Esophagus mucosa (tissue), 1 donor: Measurements from ENCODE around the gene BTNL9. TPM values are rescaled to one million over a fixed set of nuclear protein-coding genes. Genes with fewer than 3 reads are reported as not detected.
"Not testable (repeated sequence)": the region's sequence is repeated elsewhere in the genome, so short reads cannot be mapped to it uniquely, and the experiment has no call there.

Experiments
- ATAC-seq: fragments of 200-7000 bp; cut with Tn5 transposase; one replicate; pipeline ENCODE4 v1.9.1; 2020
- total RNA-seq: library from RNA; stranded (reverse); gene quantifications from one replicate; pipeline ENCODE4 v1.2.4, GENCODE V29; 2023
- donor health status: DM: yes; HTN: yes; CAD: no.

Gene BTNL9
- total RNA-seq, 1 donor from 2014 or later = 2.5 TPM

- ATAC-seq = no peak
Observed at GRCh38 chr5:181043285-181044092, 3.4 kb downstream of the BTNL9 start.

DNA sequence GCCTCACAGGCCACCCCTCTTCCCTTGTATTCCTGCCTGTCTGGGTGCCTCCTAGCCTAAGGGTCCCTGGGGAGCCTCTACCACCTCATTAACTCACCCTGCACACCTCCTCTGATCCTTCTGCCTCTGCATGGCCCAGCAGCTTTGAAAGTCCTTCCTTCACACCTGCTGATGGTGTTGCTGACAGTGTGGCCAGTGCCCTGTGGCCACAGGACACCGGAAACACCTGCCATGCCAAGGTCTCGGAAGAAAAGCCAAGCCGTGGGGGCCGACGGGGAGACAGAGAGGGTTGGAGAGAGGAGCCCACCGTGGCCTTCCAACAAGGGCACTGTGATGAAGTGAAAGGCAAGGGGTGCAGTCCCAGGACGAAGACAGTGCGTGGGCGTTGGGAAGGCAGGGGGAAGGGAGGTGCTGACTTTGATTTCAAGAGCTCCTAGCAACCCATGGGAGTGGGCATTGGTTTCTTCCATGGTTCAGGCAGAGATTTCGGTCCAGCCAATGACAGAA is 4.1 kb downstream of the BTNL9 start:
- no peak for ATAC-seq

DNA sequence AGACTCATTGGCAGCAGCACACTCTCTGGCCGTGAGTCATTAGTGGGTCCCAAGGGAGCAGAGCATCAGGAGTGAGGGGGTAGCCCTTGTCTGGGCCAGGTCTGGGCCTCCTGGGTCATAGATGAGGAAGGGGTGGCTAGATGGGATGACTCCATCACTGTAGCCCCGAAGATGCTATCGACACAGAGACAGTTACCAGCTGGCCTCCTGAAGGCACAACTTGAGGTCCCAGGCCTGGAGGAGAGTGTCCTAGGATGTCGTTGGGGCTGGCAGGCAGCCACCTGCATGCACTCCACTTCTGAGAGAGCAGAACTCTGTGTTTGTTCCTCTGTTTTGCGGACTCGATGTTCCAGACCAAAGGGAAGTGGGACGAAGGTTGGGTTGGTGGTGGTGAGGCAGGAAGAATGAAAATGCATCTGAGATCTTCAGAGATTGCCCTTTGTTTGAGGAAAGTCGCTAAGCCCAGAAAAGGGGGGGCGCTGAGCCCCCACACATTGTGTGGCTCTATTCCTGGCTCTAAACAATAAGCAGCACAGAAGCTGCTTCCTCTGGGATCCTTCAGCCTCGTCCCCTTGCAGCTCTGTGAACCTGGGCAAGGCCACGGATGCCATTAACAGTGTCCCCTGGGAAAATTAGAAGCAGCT is 4.7 kb downstream of the BTNL9 start:
- ATAC-seq = peak; percentile 43

GRCh38 chr5:181045316-181045715 is 5.2 kb downstream of the BTNL9 start:
- ATAC-seq = no peak

- not testable (repeated sequence) for ATAC-seq
Observed at GRCh38 chr5:181045857-181046256, 5.8 kb downstream of the BTNL9 start.

- ATAC-seq = no peak
Observed at GRCh38 chr5:181047288-181047687, 7.2 kb downstream of the BTNL9 start.

GRCh38 chr5:181047921-181048320 is 7.9 kb downstream of the BTNL9 start:
- no peak for ATAC-seq

DNA sequence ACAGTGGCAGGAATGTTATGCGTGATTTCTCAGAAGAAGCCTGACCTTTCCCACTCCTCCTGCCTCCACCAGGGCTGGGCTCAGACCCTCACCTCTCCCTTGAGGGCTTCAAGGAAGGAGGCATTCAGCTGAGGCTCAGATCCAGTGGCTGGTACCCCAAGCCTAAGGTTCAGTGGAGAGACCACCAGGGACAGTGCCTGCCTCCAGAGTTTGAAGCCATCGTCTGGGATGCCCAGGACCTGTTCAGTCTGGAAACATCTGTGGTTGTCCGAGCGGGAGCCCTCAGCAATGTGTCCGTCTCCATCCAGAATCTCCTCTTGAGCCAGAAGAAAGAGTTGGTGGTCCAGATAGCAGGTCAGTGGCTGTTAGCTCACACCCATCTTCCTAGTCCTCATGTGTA is 9.9 kb downstream of the BTNL9 start:
- no peak for ATAC-seq

DNA sequence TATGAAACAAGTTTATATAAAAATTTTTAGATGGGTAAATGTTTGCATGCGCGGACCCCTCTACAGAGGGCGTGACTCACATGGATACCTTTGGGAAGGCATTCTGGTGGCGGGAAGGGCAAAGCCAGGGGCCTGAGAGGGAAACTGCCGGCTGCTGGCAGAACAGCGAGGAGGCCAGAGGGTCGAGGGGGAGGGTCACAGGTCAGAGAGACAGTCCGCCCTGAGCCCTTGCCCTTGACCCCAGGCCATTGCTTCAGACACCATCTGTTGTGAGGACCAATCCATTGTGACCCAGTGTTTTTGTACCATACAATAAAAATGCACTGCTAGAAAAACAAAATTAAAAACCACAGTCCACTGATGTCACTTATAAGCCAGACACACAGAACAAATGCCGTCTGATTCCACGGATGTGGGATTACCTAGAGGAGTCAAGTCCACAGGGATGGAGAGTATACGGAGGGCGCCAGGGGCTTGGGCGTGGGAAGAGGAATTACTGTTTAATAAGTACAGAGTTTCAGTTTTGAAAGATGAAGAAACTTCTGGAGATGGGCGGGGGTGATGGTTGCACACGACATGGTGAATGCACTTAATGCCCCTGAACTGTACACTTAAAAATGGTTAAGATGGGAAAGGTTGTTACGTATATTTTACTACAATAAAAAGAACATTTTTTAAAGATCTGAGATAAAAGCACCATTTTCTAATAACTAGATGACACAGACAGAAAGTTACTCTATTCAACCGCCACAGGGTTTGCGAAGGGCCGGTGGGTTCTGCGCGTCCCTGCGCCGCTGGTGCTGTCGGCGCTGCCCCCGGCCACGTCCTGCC is 12.0 kb downstream of the BTNL9 start:
- ATAC-seq = no peak

- ATAC-seq = peak; percentile 14
Observed at GRCh38 chr5:181052672-181053487, 12.8 kb downstream of the BTNL9 start.

DNA sequence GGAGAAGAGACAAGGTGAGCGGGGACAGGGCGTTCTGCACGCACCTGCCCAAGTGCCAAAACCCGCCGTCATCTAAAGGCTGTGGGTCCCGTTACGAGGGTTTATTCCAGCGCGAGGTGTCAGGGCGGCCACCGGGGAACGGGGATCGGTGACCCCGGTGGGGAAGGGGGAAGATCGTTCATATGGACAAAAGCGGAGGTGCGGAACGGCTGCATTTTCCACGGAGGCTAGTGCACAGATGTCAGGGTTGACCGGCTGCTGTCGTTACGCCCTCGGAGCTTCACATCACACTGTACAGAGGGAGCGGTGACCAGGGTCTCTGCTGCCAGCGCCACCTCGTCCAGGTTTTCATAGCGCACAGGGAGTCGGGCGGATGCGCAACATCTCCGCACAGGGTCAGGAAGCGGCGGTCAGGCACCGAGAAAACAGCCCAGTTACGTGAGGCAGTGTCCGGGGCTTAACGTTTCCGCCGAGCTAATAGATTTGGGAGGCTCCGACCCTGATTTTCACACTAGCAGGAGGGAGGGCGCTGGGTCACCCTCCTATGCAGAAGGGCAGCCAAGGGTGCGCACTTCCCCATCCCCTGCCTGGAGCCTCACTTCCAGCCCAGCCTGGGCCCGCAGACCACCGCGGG is 13.5 kb downstream of the BTNL9 start:
- peak; percentile 21 for ATAC-seq

- ATAC-seq = no peak
Observed at GRCh38 chr5:181054138-181054537, 14.1 kb downstream of the BTNL9 start.

- ATAC-seq = no peak
Observed at GRCh38 chr5:181054871-181055459, 14.9 kb downstream of the BTNL9 start.

DNA sequence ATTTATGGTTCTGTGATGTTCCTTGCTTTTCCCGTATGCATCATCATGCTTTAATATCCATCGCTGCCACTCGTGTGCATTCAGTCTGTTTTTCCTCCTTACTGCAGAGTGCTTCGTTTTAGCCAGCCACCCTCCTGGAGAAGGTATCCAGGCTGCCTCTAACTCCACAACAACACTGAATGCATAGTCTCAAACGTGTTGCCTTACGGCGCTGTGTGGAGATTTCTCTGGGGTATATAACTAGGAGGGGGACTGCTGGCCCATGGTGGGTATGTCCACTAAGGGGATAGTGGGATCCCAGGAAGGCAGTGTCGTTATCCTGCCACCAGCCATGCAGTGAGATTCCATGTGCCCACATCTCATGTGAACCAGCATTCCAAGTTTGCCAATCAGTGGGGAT is 16.4 kb downstream of the BTNL9 start:
- ATAC-seq = no peak

DNA sequence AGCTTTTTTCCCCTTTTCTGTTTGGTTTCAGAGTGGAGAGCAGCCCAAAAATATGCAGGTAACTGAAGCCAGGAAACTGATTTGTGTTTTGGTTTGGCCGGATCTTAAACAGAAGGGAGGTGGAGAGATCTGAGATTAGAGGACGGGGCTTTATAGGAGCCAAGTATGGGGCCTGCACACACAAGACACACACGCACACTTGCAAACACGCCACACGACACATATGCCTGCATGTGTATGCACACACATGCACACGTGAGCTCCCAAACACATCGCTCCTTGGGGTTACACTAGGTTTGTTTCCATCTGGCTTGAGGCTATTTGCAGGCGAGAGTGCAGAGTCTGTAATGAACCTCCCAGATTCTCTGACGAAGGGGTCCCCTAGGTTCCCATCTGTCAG is 18.3 kb downstream of the BTNL9 start:
- no peak for ATAC-seq

- ATAC-seq = no peak
Observed at GRCh38 chr5:181058786-181059296, 18.8 kb downstream of the BTNL9 start.

- ATAC-seq = peak; percentile 32
Observed at GRCh38 chr5:181059297-181060230, 19.5 kb downstream of the BTNL9 start.

- no peak for ATAC-seq
Observed at GRCh38 chr5:181060231-181060590, 20.1 kb downstream of the BTNL9 start.

DNA sequence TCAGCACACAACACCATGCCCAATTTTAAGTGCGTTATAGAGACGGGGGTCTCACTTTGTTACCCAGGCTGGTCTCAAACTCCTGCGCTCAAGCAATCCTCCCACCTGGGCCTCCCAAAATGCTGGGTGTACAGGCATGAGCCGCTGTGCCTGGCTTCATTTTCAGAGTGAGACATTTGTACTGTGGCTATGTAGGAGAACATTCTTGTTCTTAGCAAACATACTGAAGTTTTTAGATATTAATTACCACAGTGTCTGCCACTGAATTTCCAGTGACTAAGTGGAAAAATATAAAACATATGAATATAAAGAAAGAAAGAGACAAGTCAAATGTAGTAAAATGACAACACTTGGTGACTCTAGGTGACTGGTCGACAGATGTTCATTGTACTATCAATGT is 20.9 kb downstream of the BTNL9 start:
- ATAC-seq = no peak

DNA sequence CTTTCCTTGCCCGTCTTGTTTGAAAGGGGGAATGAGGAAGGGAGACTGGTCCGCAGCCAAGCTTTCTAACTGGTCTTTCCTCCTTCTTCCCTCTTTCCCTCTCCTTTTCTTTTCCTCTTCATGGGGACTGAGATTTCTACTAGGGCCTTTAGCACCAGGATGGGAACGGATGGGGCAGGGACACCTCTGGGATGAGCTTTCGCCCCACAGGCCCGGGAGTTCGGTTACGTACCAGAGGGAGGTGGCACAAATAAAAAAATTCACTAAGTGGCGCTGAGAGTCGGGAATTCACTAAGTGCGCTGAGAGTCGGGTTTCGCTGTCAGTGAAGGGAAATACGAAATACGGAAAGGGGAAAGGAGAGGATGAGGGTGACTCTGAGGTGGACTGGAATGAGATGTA is 21.6 kb downstream of the BTNL9 start:
- no peak for ATAC-seq
